ENCODE data around the gene TAF6.

The TAF6 gene

GRCh38 chr7:100091411-100092181, 27.6 kb downstream of the TAF6 start:
- DNase-seq, result peak; percentile 46

- DNase-seq, result no peak
Measured at GRCh38 chr7:100090527-100091410, 28.4 kb downstream of the TAF6 start.

- DNase-seq, result no peak
Measured at GRCh38 chr7:100089458-100090196, 29.5 kb downstream of the TAF6 start.

GRCh38 chr7:100088621-100089457, 30.3 kb downstream of the TAF6 start, which contains the start of gene COPS6:
Gene COPS6, plus strand, starts transcription at chr7:100088969. Its CDS starts 22 bp downstream, at chr7:100088991.
- DNase-seq, result peak; percentile 72

- DNase-seq, result no peak
Measured at GRCh38 chr7:100088095-100088620, 31.0 kb downstream of the TAF6 start.

- no peak for DNase-seq
Measured at GRCh38 chr7:100087055-100087750, 32.0 kb downstream of the TAF6 start.

- DNase-seq, result no peak
Measured at GRCh38 chr7:100085515-100085914, 33.6 kb downstream of the TAF6 start.

GRCh38 chr7:100082978-100083377, 36.2 kb downstream of the TAF6 start:
- no peak for DNase-seq

- DNase-seq, result peak; percentile 99
Measured at GRCh38 chr7:100081535-100082102, 37.5 kb downstream of the TAF6 start, which contains the start of gene ZNF3. Gene ZNF3, minus strand, starts transcription at chr7:100081723. Its CDS starts 4,366 bp downstream, at chr7:100077357.

- DNase-seq, result no peak
Measured at GRCh38 chr7:100080907-100081534, 38.1 kb downstream of the TAF6 start.

- DNase-seq, result no peak
Measured at GRCh38 chr7:100079024-100079560, 40.1 kb downstream of the TAF6 start.

- no peak for DNase-seq
Measured at GRCh38 chr7:100077205-100077604, 42.0 kb downstream of the TAF6 start.

- DNase-seq, result no peak
Measured at GRCh38 chr7:100075418-100075817, 43.7 kb downstream of the TAF6 start.

GRCh38 chr7:100074841-100075240, 44.3 kb downstream of the TAF6 start:
- no peak for DNase-seq

GRCh38 chr7:100072462-100072861, 46.7 kb downstream of the TAF6 start:
- no peak for DNase-seq

- DNase-seq, result no peak
Measured at GRCh38 chr7:100071018-100071723, 48.0 kb downstream of the TAF6 start.

GRCh38 chr7:100069991-100070390, 49.2 kb downstream of the TAF6 start:
- no peak for DNase-seq

- DNase-seq, result no peak
Measured at GRCh38 chr7:100066953-100067352, 52.2 kb downstream of the TAF6 start.

- peak; percentile 69 for DNase-seq
Measured at GRCh38 chr7:100065452-100066186, 53.5 kb downstream of the TAF6 start.
